GM15510 (cell line): ENCODE results near the gene GLB1L2.

Source experiments
- POLR2A ChIP-seq: IDR thresholded peaks from 3 replicates; pipeline ENCODE4 v1.6.1; 2011; ENCODE audit warnings: borderline replicate concordance; ENCODE audit not compliant: insufficient read length; ENCODE audit errors: extremely low read depth

Gene GLB1L2

GRCh38 chr11:134397304-134398078, 65.7 kb downstream of the GLB1L2 start:
- TF ChIP-seq POLR2A: no peak

- TF ChIP-seq POLR2A: no peak
Measured at GRCh38 chr11:134398079-134398444, 66.3 kb downstream of the GLB1L2 start.

- TF ChIP-seq POLR2A: no peak
Measured at GRCh38 chr11:134398644-134399292, 67.0 kb downstream of the GLB1L2 start.

- no peak for TF ChIP-seq POLR2A
Measured at GRCh38 chr11:134399293-134399654, 67.5 kb downstream of the GLB1L2 start.

GRCh38 chr11:134399996-134400395, 68.2 kb downstream of the GLB1L2 start:
- TF ChIP-seq POLR2A: no peak

- no peak for TF ChIP-seq POLR2A
Measured at GRCh38 chr11:134401825-134402809, 70.3 kb downstream of the GLB1L2 start.

GRCh38 chr11:134402910-134403309, 71.1 kb downstream of the GLB1L2 start:
- no peak for TF ChIP-seq POLR2A

GRCh38 chr11:134404575-134405341, 73.0 kb downstream of the GLB1L2 start:
- TF ChIP-seq POLR2A: no peak

GRCh38 chr11:134405436-134405835, 73.6 kb downstream of the GLB1L2 start:
- no peak for TF ChIP-seq POLR2A

GRCh38 chr11:134405841-134406240, 74.1 kb downstream of the GLB1L2 start:
- TF ChIP-seq POLR2A: no peak

- TF ChIP-seq POLR2A: no peak
Measured at GRCh38 chr11:134406264-134407185, 74.7 kb downstream of the GLB1L2 start.

- TF ChIP-seq POLR2A: no peak
Measured at GRCh38 chr11:134407321-134407828, 75.6 kb downstream of the GLB1L2 start.

GRCh38 chr11:134407923-134408322, 76.1 kb downstream of the GLB1L2 start:
- TF ChIP-seq POLR2A: no peak
